Astrocyte (in vitro differentiated cells and primary cell): ENCODE results near the gene RYR2.
"Not testable (repeated sequence)": the region's sequence is repeated elsewhere in the genome, so short reads cannot be mapped to it uniquely, and the experiment has no call there.

Experiments
- CTCF ChIP-seq: IDR thresholded peaks from 2 replicates; pipeline ENCODE4 v1.5.1; 2011; ENCODE audit warnings: low read depth, mild to moderate bottlenecking, inconsistent platforms, low read length, moderate library complexity; ENCODE audit not compliant: insufficient read depth
- EZH2 ChIP-seq: IDR thresholded peaks from 2 replicates; pipeline ENCODE4 v1.6.1; 2012; ENCODE audit warnings: mild to moderate bottlenecking, low read length, inconsistent platforms; ENCODE audit not compliant: insufficient read depth

- TF ChIP-seq CTCF, EZH2: not testable (repeated sequence)
These were observed 801.5 kb downstream of the RYR2 start for GRCh38 chr1:237843516-237843915.
